ENCODE data around the gene USP13. TPM values are rescaled to one million over a fixed set of nuclear protein-coding genes. Genes with fewer than 3 reads are reported as not detected.
"Not testable (repeated sequence)": the region's sequence is repeated elsewhere in the genome, so short reads cannot be mapped to it uniquely, and the experiment has no call there.

Gene USP13
- total and polyA plus RNA-seq, 4 donors: 3.5 to 9.3 (median 5.9) TPM

DNA sequence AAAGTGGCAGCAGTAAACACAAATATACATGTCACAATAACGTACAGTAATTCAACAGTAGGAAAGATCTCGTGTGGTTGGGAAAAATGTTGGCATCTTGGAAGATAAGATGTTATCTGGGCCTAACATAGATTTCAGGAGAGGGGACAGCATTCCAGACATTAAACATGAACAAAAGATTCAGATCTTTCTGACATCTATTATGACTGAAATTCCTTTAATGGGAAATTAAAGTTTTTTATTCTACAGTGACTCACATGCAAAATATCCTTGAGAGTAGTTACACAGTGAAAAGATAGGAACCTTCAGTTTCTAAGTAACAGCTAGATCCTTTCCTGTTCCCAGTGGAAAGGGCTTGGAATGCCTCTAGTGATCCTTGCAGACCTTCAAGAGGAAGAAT is 39.0 kb upstream of the USP13 start:
- WGBS, 2 donors: 22 to 23% methylated on average over 2 of the region's 2 CpGs
- Histone ChIP-seq H3K4me3 (ENCODE audit: low read length in 2 of 2) (no peak overlapping the region), H3K9me3 (ENCODE audit: control insufficient read depth, low read length) (no peaks in the 10 kb centered on the region), H3K27ac (ENCODE audit: low read depth in 1 of 2, low read length in 2 of 2) (no peak overlapping the region), H3K27me3 (ENCODE audit: control insufficient read depth in 1 of 2, insufficient read depth in 2 of 2, low read length in 1 of 2) (no peaks in the 10 kb centered on the region), H3K4me1 (ENCODE audit: control insufficient read depth in 1 of 2, insufficient read depth in 2 of 2, low read length in 2 of 2) (no peaks in the 10 kb centered on the region), H3K36me3 (ENCODE audit: control insufficient read depth in 1 of 2, insufficient read depth in 2 of 2, low read length in 1 of 2) (peaks cover 0 to 2% of the 10 kb centered on the region in 2 donors)
- DNase-seq (no peak), ATAC-seq (ENCODE audit: low FRiP score) (no peak)
- intact Hi-C loops (cut with DNase I): no loop called here

DNA sequence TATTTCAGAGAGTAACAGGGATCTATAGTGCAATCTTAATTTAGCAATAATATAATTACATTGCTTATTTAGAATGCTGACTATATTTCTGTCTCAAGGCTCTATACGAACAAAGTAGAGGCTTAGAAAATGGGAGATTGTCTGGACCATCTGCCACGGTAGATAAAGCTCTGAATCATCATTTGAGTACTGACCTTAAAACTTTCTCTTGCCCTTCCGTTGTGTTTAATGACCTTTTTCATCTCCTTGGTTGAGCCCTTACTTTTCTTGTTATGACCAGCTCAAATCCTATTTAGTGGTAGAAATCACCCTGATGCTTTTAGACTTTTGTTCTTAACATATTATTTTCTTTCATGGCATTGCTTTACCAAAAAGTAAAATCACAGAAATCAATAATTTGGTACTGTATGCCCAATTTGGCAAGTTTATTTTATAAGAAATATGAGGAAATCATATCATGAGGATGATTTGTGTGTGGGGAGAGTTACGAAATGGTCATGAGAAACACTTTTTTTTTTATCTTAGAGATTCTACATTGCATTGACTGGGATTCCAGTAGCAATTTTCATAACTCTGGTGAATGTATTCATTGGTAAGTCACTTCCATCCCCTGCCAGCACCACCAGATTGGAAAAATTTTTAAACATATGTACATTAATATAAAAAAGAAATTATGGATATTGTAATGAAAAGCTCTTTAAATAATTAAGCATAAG is 37.2 kb upstream of the USP13 start:
- Histone ChIP-seq H3K4me3 (ENCODE audit: low read length in 2 of 2) (no peak overlapping the region), H3K4me1 (ENCODE audit: control insufficient read depth in 1 of 2, insufficient read depth in 2 of 2, low read length in 2 of 2) (no peaks in the 10 kb centered on the region), H3K36me3 (ENCODE audit: control insufficient read depth in 1 of 2, insufficient read depth in 2 of 2, low read length in 1 of 2) (no peaks in the 10 kb centered on the region), H3K27me3 (ENCODE audit: control insufficient read depth in 1 of 2, insufficient read depth in 2 of 2, low read length in 1 of 2) (no peaks in the 10 kb centered on the region), H3K9me3 (ENCODE audit: control insufficient read depth, low read length) (no peaks in the 10 kb centered on the region), H3K27ac (ENCODE audit: low read depth in 1 of 2, low read length in 2 of 2) (no peak overlapping the region)
- ATAC-seq (ENCODE audit: low FRiP score) (no peak), DNase-seq (no peak)
- intact Hi-C loops (cut with DNase I): no loop called here
- 87 to 89% methylated on average over 4 of the region's 4 CpGs for WGBS, 2 donors

DNA sequence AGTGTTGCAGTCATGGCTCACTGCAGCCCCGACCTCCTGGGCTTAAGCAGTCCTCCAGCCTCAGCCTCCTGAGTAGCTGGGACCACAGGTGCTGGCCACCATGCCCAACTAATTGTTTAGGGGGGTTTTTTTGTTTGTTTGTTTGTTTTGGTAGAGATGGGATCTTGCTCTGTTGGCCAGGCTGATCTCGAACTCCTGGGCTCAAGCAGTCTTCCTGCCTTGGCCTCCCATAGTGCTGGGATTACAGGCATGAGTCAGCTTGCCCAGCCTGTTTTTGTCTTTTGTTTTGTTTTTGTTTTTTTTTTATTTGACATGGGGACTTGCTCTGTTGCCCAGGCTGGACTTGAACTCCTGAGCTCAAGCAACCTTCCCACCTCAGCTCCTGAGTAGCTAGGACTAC is 30.8 kb upstream of the USP13 start:
- no peak for ATAC-seq (ENCODE audit: low FRiP score)
- no peaks in the 10 kb centered on the region for H3K4me1 ChIP-seq (ENCODE audit: control insufficient read depth in 1 of 2, insufficient read depth in 2 of 2, low read length in 2 of 2)
- H3K36me3 ChIP-seq (ENCODE audit: control insufficient read depth in 1 of 2, insufficient read depth in 2 of 2, low read length in 1 of 2): peaks cover 0 to 3% of the 10 kb centered on the region in 2 donors
- WGBS, 2 donors: 94 to 97% methylated on average over 2 of the region's 2 CpGs
- H3K4me3 ChIP-seq (ENCODE audit: low read length in 2 of 2): no peak overlapping the region
- H3K9me3 ChIP-seq (ENCODE audit: control insufficient read depth, low read length): no peaks in the 10 kb centered on the region
- no peaks in the 10 kb centered on the region for H3K27me3 ChIP-seq (ENCODE audit: control insufficient read depth in 1 of 2, insufficient read depth in 2 of 2, low read length in 1 of 2)
- DNase-seq: no peak
- no peak overlapping the region for H3K27ac ChIP-seq (ENCODE audit: low read depth in 1 of 2, low read length in 2 of 2)
- intact Hi-C loops (cut with DNase I): no loop called here

DNA sequence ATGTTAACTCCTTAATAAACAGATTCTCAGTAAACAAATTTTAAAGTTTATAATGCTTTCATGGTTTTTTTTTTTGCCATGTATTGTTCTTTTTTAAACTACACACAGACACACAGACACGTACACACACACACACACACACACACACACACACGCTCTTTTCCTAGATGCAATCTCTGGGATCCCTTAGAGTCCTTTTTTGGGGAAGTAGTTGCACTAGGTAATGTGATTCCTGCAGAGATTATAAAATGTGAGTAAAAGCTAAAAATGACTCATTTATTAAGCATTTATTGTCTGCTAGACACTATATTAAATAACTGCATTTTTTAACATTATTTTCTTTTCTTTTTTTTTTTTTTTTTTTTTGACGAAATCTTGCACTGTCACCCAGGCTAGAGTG is 28.4 kb upstream of the USP13 start:
- Histone ChIP-seq H3K9me3 (ENCODE audit: control insufficient read depth, low read length) (no peaks in the 10 kb centered on the region), H3K4me1 (ENCODE audit: control insufficient read depth in 1 of 2, insufficient read depth in 2 of 2, low read length in 2 of 2) (no peaks in the 10 kb centered on the region), H3K27ac (ENCODE audit: low read depth in 1 of 2, low read length in 2 of 2) (no peak overlapping the region), H3K4me3 (ENCODE audit: low read length in 2 of 2) (no peak overlapping the region), H3K36me3 (ENCODE audit: control insufficient read depth in 1 of 2, insufficient read depth in 2 of 2, low read length in 1 of 2) (peaks cover 0 to 3% of the 10 kb centered on the region in 2 donors), H3K27me3 (ENCODE audit: control insufficient read depth in 1 of 2, insufficient read depth in 2 of 2, low read length in 1 of 2) (no peaks in the 10 kb centered on the region)
- WGBS, 2 donors: 86 to 87% methylated on average over 3 of the region's 3 CpGs
- ATAC-seq (ENCODE audit: low FRiP score): no peak
- intact Hi-C loops (cut with DNase I): no loop called here
- no peak for DNase-seq

DNA sequence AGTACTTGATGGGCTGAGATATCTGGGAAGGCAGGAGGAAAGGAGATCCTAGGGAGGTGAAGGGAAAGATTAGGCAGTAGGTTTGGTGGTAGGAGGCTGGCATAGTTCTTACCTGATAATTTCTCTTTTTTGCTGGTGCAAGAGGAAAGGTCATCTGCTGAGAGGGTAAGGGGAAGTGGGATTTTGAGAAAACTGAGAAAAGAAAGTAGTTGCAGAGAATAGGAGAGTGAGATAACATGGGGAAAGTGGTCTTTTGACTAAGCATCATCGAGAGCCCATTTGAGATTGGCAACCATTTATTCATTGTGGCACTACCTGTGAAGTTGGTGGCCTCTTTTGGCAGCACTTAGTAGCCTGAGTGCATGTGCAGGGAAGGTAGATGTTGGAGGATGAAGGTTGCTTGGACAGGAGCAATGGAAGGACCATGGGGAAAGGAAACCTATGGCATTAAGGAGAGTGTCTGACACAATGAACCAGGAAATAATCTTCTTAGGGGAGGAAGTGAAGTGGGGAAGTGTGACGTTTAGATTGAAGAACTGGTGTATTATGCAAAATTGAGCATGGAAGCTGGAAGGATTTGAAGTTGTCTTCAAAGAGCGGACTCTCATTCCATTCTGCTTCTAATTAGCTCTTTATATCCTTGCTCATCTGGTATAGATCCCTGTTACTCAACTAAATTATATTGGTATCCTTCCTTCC is 21.9 kb upstream of the USP13 start:
- 85 to 91% methylated on average over 3 of the region's 3 CpGs for WGBS, 2 donors
- Histone ChIP-seq H3K9me3 (ENCODE audit: control insufficient read depth, low read length) (no peaks in the 10 kb centered on the region), H3K27me3 (ENCODE audit: control insufficient read depth in 1 of 2, insufficient read depth in 2 of 2, low read length in 1 of 2) (no peaks in the 10 kb centered on the region), H3K4me1 (ENCODE audit: control insufficient read depth in 1 of 2, insufficient read depth in 2 of 2, low read length in 2 of 2) (no peaks in the 10 kb centered on the region), H3K36me3 (ENCODE audit: control insufficient read depth in 1 of 2, insufficient read depth in 2 of 2, low read length in 1 of 2) (no peaks in the 10 kb centered on the region), H3K4me3 (ENCODE audit: low read length in 2 of 2) (no peak overlapping the region), H3K27ac (ENCODE audit: low read depth in 1 of 2, low read length in 2 of 2) (no peak overlapping the region)
- intact Hi-C loops (cut with DNase I): no loop called here
- ATAC-seq (ENCODE audit: low FRiP score) (no peak), DNase-seq (no peak)

DNA sequence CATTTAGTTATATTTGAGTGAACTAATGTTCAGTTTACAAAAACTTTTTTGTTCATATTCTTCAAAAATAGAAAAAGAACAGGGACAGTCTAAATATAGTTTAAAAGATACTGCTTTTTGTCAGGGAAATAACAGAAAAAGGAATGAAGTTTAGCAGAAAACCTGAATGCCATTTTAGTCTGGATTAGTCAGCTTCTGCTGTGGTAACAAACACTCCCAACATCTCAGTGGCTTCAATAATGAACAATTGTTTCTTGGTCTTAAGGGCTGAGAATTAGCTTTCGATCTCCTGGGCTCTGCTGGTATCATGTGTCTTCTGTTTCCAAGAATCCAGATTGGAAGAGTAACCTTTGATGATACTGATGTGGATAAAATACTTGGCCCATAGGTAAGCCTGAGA is 12.4 kb upstream of the USP13 start:
- Histone ChIP-seq H3K4me3 (ENCODE audit: low read length in 2 of 2) (no peak overlapping the region), H3K27me3 (ENCODE audit: control insufficient read depth in 1 of 2, insufficient read depth in 2 of 2, low read length in 1 of 2) (no peaks in the 10 kb centered on the region), H3K9me3 (ENCODE audit: control insufficient read depth, low read length) (no peaks in the 10 kb centered on the region), H3K4me1 (ENCODE audit: control insufficient read depth in 1 of 2, insufficient read depth in 2 of 2, low read length in 2 of 2) (no peaks in the 10 kb centered on the region), H3K36me3 (ENCODE audit: control insufficient read depth in 1 of 2, insufficient read depth in 2 of 2, low read length in 1 of 2) (no peaks in the 10 kb centered on the region), H3K27ac (ENCODE audit: low read depth in 1 of 2, low read length in 2 of 2) (no peak overlapping the region)
- ATAC-seq (ENCODE audit: low FRiP score) (no peak), DNase-seq (no peak)
- intact Hi-C loops (cut with DNase I): no loop called here
- 94 to 96% methylated on average over 1 of the region's 1 CpG for WGBS, 2 donors

DNA sequence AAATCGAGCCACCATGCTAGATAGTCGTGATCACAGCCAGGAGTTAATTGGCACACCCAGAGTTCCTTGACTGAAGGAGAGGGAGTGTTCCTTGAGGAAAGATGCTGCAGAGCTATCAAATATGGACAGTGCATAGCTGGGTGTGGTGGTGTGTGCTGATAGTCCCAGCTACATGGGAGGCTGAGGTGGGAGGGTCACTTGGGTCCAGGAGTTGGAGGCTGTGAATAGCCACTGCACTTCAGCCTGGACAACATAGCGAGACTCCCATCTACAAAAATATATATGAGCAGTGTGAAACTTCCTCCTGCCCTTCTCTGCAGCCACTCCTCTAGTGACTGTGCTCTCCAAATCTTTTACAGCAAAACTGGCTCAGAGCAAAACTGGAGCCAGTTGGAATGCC is 10.0 kb upstream of the USP13 start:
- 84 to 88% methylated on average over 3 of the region's 3 CpGs for WGBS, 2 donors

DNA sequence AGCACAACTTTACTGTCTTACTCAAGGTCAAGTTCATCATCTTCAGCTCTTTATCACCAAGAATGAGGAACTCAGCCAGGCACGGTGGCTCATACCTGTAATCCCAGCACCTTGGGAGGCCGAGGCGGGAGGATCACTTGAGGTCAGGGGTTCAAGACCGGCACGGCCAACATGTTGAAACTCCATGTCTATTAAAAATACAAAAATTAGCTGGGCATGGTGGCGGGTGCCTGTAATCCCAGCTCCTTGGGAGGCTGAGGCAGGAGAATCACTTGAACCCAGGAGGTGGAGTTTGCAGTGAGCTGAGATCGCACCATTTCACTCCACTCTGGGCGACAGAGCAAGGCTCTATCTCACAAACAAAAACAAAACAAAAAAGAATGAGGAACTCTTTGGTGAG is 9.0 kb upstream of the USP13 start:
- ATAC-seq (ENCODE audit: low FRiP score): not testable (repeated sequence)

More for the DNA sequence above, 10.0 kb upstream of the USP13 start:
- ATAC-seq (ENCODE audit: low FRiP score) (no peak), DNase-seq (no peak)
- H3K9me3 ChIP-seq (ENCODE audit: control insufficient read depth, low read length): no peaks in the 10 kb centered on the region
- H3K4me3 ChIP-seq (ENCODE audit: low read length in 2 of 2): no peak overlapping the region
- H3K27ac ChIP-seq (ENCODE audit: low read depth in 1 of 2, low read length in 2 of 2): no peak overlapping the region
- no peaks in the 10 kb centered on the region for H3K36me3 ChIP-seq (ENCODE audit: control insufficient read depth in 1 of 2, insufficient read depth in 2 of 2, low read length in 1 of 2)
- H3K4me1 ChIP-seq (ENCODE audit: control insufficient read depth in 1 of 2, insufficient read depth in 2 of 2, low read length in 2 of 2): no peaks in the 10 kb centered on the region
- intact Hi-C loops (cut with DNase I): no loop called here
- no peaks in the 10 kb centered on the region for H3K27me3 ChIP-seq (ENCODE audit: control insufficient read depth in 1 of 2, insufficient read depth in 2 of 2, low read length in 1 of 2)

DNA sequence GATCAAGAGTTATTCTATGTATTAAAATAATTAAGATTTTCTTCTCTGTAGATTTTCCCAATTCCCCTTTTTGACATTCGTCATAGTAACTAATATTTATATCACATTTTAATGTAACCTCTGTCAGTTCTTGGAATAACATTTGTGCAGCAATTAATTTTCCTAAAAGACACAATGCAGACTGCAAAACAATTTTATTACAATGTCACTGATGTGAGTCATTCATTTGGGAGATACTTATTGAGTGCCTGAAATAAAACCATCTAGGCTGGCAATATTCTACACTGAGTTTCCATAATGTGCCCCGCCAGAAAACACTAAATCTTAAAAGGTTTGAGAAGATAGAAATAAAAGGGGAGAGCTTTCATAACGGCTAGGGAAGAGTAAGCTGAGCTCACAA is 6.7 kb upstream of the USP13 start:
- Histone ChIP-seq H3K9me3 (ENCODE audit: control insufficient read depth, low read length) (no peaks in the 10 kb centered on the region), H3K27me3 (ENCODE audit: control insufficient read depth in 1 of 2, insufficient read depth in 2 of 2, low read length in 1 of 2) (no peaks in the 10 kb centered on the region), H3K27ac (ENCODE audit: low read depth in 1 of 2, low read length in 2 of 2) (no peak overlapping the region), H3K4me3 (ENCODE audit: low read length in 2 of 2) (no peak overlapping the region), H3K4me1 (ENCODE audit: control insufficient read depth in 1 of 2, insufficient read depth in 2 of 2, low read length in 2 of 2) (no peaks in the 10 kb centered on the region), H3K36me3 (ENCODE audit: control insufficient read depth in 1 of 2, insufficient read depth in 2 of 2, low read length in 1 of 2) (no peaks in the 10 kb centered on the region)
- ATAC-seq (ENCODE audit: low FRiP score) (no peak), DNase-seq (no peak)
- WGBS, 2 donors: 63 to 74% methylated on average over 3 of the region's 3 CpGs
- intact Hi-C loops (cut with DNase I): no loop called here

More for the DNA sequence above, 9.0 kb upstream of the USP13 start:
- WGBS, 2 donors: 94% methylated on average over 8 of the region's 8 CpGs
- DNase-seq; H3K4me1 ChIP-seq (ENCODE audit: control insufficient read depth in 1 of 2, insufficient read depth in 2 of 2, low read length in 2 of 2); H3K9me3 ChIP-seq (ENCODE audit: control insufficient read depth, low read length); H3K36me3 ChIP-seq (ENCODE audit: control insufficient read depth in 1 of 2, insufficient read depth in 2 of 2, low read length in 1 of 2); H3K4me3 ChIP-seq (ENCODE audit: low read length in 2 of 2); intact Hi-C loops (cut with DNase I); H3K27me3 ChIP-seq (ENCODE audit: control insufficient read depth in 1 of 2, insufficient read depth in 2 of 2, low read length in 1 of 2); H3K27ac ChIP-seq (ENCODE audit: low read depth in 1 of 2, low read length in 2 of 2): not testable (repeated sequence)

Measured in aorta (tissue), 5 donors.